NCI-H748 treated with DMSO at 0.1 percent for 48 hours (cell line): ENCODE data around the gene ATP7B.
"Not testable (repeated sequence)": the region's sequence is repeated elsewhere in the genome, so short reads cannot be mapped to it uniquely, and the experiment has no call there.

Source experiments
- DNase-seq: peaks from one replicate; lab custom pipeline; 2025; lab: John Stamatoyannopoulos, UW

ATP7B gene

GRCh38 chr13:51922771-51923480 is 88.3 kb downstream of the ATP7B start:
- no peak for DNase-seq

GRCh38 chr13:51921790-51922740 is 89.2 kb downstream of the ATP7B start:
- no peak for DNase-seq

GRCh38 chr13:51920786-51921185 is 90.5 kb downstream of the ATP7B start:
- DNase-seq = no peak

GRCh38 chr13:51920267-51920666 is 91.0 kb downstream of the ATP7B start:
- DNase-seq = no peak

GRCh38 chr13:51919531-51919930 is 91.7 kb downstream of the ATP7B start:
- peak; percentile 22 for DNase-seq

- no peak for DNase-seq
These were observed 94.3 kb downstream of the ATP7B start for GRCh38 chr13:51916962-51917361.

- DNase-seq = no peak
These were observed 95.0 kb downstream of the ATP7B start for GRCh38 chr13:51916051-51916818.

GRCh38 chr13:51914137-51914493 is 97.1 kb downstream of the ATP7B start:
- no peak for DNase-seq

- DNase-seq = no peak
These were observed 97.7 kb downstream of the ATP7B start for GRCh38 chr13:51913421-51914136.

GRCh38 chr13:51912511-51913225 is 98.6 kb downstream of the ATP7B start:
- no peak for DNase-seq

GRCh38 chr13:51912091-51912490 is 99.2 kb downstream of the ATP7B start:
- DNase-seq = peak; percentile 68

GRCh38 chr13:51910508-51910907 is 100.7 kb downstream of the ATP7B start:
- DNase-seq = no peak

- not testable (repeated sequence) for DNase-seq
These were observed 102.0 kb downstream of the ATP7B start for GRCh38 chr13:51909265-51909664.

- DNase-seq = no peak
These were observed 104.1 kb downstream of the ATP7B start for GRCh38 chr13:51907040-51907732.

- DNase-seq = no peak
These were observed 104.7 kb downstream of the ATP7B start for GRCh38 chr13:51906581-51906980.

- DNase-seq = no peak
These were observed 105.5 kb downstream of the ATP7B start for GRCh38 chr13:51905787-51906186.

GRCh38 chr13:51902776-51903175 is 108.5 kb downstream of the ATP7B start:
- DNase-seq = no peak

GRCh38 chr13:51900471-51900870 is 110.8 kb downstream of the ATP7B start:
- no peak for DNase-seq

GRCh38 chr13:51895906-51896888 is 115.1 kb downstream of the ATP7B start:
- peak; percentile 6 for DNase-seq
